Activated CD8-positive, alpha-beta memory T cell treated with anti-CD3 and anti-CD28 coated beads, Interleukin-2, amount 50 U/mL, for 48 hours (primary cell): Measurements from ENCODE around the gene RETSAT.
"Not testable (repeated sequence)": the region's sequence is repeated elsewhere in the genome, so short reads cannot be mapped to it uniquely, and the experiment has no call there.

Experiments used
- DNase-seq: peaks from one replicate; pipeline ENCODE4 v3.0.0-alpha.2; 2020

RETSAT gene

GRCh38 chr2:85377083-85377482, 22.8 kb upstream of the RETSAT start:
- no peak for DNase-seq

- no peak for DNase-seq
Measured at GRCh38 chr2:85376291-85377065, 22.1 kb upstream of the RETSAT start.

GRCh38 chr2:85371045-85371444, 16.7 kb upstream of the RETSAT start:
- DNase-seq: no peak

GRCh38 chr2:85369500-85369899, 15.2 kb upstream of the RETSAT start:
- no peak for DNase-seq

DNA sequence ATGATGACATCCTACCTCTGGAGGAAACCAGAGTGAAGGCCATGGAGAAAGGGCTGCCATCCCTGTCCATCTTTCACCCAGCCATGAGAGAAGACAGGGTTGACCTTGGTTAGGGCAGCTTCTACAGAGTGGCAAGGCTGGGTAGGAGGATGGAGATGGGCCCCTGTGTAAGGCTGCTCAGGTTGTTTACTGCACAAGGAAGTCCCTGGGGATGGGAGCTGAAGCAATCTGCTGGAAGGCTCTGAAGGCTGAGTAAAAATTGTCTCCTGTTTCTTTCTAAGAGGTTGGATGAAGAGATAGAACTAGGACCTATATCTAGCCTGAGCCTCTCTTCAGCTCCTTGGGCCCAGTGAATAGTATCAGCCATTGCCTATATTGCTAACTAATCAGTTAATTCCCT, 14.6 kb upstream of the RETSAT start:
- no peak for DNase-seq

DNA sequence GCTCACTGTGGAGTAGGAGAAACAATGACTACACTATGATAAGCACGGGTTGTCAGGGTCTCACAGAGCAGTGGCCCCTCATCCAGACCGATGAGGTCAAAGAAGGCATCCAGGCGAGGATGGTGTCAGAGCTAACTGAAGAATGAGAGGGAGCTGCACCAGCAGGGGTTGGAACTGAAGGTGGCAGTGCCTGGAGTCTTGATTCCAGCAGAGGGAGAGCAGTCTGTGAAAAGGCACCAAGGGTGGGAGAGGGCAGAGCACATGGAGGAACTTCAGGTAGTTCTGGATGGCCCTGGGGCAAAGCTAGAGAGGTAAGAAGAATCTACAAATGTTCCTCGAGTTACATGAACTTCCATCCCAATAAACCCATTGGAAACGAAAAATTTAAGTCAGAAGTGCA, 12.9 kb upstream of the RETSAT start:
- no peak for DNase-seq

GRCh38 chr2:85362653-85363387, 8.5 kb upstream of the RETSAT start:
- not testable (repeated sequence) for DNase-seq

DNA sequence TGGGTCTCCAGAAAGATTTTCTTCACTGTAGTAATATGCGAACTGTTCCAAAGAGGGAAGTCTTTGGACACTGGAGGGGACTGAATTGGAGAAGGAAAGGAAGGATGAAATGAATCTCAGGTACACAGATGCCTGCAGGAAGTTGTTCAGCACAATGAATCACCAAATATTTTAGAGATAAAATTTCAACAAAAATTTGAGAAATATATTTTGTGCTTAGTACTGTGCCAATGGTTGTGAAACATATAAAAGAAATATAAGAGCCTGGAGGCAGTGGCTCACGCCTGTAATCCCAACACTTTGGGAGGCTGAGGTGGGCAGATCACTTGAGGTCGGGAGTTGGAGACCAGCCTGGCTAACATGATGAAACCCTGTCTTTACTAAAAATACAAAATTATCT, 3.4 kb upstream of the RETSAT start:
- DNase-seq: no peak

GRCh38 chr2:85356186-85356585, 1.9 kb upstream of the RETSAT start:
- DNase-seq: no peak

- no peak for DNase-seq
Measured at GRCh38 chr2:85355521-85355920, 1.2 kb upstream of the RETSAT start.

DNA sequence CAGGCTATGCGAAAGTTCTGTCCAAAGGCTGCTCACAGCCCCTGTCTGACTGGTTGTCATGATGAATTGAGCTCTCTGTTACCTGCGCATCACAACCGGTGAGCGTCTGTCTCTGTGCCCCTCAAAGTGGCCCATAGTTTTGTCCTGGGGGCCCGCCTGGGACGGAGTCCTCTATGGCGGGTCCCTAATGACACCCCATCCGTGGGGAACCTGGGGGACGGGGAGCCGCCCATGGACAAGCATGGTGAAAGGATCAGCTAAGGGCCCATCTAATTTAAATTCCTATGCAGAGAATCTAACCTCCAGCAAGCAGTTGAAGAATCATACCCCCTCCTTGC, 714 bp upstream of the RETSAT start:
- DNase-seq: no peak

DNA sequence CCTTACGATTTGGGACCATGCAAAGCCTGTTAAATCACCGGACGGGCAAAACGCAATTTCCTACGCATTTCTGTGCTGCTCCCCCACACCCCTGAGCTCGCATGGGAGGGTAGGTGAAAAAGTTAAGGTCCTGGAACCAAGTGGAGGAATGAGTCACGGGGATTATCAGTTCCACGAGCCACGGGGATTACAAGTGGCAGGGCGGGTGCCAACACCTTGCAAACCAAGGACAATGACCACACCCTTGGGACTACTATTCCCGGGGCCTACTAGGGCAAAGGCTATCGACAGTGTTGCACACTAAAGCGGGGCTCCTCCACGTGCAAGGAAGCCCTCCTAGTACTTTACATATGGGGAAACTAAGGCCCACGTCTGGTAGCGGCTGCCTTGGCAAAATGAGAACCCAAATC, 447 bp downstream of the RETSAT start:
- no peak for DNase-seq

DNA sequence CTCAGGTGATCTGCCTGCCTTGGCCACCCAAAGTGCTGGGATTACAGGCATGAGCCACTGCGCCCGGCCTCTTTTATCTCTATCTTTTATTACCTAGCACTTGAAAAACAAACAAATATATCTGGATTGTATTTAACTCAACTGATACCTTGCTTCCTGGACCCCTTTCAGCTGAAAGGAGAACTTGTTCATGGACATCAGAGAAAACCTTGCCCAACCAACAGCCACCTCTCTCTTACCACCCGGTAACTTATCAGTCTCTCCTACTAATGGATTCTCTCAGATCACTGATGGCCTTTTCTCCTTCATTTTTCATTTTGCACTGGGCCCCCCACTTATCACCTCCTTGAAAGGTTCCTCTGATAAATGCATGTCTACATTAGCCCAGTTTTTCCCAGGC, 6.7 kb downstream of the RETSAT start:
- DNase-seq: no peak

GRCh38 chr2:85344356-85344954, 9.9 kb downstream of the RETSAT start:
- DNase-seq: no peak

DNA sequence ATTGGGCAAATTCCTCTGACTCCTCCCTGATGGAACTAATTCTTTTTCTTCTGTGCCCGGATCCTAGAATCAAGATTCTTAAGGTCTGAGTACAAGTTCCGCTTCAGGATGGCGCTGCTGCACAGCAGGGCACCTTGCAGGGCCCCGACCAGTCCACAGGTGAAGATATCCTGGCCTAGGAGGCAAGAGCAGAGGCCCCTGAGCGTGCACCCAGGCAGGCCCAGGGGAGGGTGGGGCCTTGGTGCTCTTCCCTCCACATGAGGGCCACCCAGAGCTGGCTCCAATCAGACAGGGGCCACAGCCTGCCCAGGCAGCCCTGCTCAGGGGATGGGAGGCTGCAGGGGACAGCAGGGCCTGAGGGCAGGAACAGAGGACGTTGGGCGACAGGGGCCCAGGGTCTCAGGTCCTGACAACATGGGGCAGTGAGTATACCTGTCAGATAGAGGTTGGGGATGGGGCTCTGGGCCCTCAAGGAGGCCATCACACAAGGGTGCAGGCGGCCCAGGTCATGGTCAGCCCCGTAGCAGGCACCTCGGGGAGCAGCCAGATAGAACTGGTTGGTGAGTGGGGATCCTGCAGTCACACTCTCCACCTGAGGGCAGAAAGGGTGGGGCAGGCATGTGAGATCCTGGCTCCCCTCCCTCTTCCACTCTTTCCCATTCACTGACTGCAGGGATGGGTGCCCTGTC, 11.0 kb downstream of the RETSAT start:
- not testable (repeated sequence) for DNase-seq

- no peak for DNase-seq
Measured at GRCh38 chr2:85342156-85342555, 12.2 kb downstream of the RETSAT start.

DNA sequence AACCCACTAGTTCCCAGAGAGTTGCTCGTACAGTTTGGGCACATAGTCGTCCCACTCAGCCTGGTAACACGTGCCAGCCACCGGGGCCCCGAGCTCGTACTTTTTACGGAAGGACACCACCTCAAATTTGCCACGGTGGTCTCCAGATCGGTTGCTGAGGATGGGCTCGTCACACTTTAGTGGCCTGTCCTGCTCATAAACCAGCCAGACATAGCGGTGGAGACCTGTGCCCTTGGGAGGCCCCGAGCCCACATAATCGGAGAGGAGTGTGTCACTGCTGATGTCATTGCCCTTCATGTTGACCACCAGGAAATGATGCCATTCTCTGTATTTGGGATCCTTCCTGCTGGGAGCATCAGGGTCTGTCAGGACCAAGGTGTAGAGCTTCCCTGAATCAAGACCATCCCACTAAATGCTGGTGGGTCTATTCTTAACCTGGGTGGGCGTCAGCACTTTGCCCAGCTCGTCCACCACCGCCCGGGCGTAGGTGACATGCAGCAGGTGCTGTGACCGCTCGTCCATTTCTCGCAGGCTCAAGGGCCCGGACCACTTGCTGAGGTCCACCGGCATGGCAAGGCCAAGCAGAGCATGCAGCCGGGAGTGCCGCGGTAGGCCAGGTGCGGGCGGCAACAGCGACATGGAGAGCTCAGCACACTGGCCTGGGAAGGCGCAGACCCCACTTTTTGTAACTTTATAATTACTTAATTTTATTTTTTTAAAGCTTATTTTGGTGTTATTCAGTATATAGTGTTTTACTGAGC, 12.9 kb downstream of the RETSAT start:
- no peak for DNase-seq

GRCh38 chr2:85340034-85340892, 14.1 kb downstream of the RETSAT start:
- DNase-seq: no peak

DNA sequence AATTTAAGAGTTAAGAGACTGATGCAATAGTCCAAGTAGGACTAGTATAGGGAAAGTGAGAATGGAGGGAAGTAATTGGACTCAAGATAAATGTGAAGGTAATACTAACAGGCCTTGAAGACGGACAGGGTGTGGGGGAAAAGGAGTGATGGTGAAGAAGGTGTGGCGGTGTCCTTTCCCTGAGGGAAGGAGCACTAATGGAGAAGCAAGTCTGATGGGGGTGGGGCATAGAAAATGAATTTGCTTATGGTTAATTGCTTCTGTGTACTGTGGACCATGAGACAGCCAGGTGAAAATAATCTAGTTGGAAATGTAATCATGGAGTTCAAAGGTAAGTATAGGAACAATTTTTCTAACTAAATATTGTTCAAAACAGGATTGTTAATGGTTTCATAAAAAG, 19.4 kb downstream of the RETSAT start:
- no peak for DNase-seq

DNA sequence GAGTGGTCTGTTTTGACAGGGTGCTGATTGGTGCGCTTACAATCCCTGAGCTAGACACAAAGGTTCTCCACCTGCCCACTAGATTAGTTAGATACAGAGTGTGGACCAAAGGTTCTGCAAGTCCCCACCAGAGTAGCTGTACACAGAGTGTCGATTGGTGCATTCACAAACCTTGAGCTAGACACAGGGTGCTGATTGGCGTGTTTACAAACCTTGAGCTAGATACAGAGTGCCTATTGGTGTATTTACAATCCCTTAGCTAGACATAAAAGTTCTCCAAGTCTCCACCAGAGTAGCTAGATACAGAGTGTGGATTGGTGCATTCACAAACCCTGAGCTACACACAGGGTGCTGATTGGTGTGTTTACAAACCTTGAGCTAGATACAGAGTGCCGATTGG, 20.5 kb downstream of the RETSAT start:
- DNase-seq: not testable (repeated sequence)

DNA sequence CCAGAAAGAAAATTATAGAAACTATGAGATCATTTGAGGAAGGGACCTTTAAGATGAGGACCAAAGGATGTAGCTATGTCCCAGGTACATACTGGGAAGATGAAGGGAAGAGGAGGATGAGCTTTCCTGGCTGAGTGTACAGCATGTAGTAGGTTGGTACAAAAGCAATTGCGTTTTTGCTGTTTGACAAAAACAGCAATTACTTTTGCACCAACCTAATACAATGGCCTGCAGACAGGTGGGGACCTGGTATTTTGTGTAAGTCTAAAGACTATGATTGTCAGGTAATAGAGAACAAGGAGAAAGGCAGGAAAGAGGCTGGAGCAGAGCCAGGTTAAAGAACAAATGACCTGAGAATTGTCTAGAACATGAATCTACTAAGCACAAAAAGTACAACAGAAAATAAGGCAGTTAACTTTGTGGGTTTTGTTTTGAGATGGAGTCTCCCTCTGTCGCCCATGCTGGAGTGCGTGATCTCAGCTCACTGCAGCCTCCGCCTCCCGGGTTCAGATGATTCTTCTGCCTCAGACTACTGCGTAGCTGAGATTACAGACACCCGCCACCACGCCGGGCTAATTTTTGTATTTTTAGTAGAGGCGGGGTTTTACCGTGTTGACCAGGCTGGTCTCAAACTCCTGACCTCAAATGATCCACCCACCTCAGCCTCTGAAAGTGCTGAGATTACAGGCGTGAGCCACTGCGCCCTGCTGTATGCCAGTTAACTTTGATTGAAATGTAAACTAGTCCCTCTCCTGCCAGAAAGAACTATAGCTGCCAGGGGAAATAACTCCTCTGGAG, 23.3 kb downstream of the RETSAT start:
- no peak for DNase-seq
